ENCODE measurements around the gene FREM1.
"Not testable (repeated sequence)": the region's sequence is repeated elsewhere in the genome, so short reads cannot be mapped to it uniquely, and the experiment has no call there.

The FREM1 gene

GRCh38 chr9:14909961-14910805 is at the start of gene FREM1:
TSS of gene FREM1 (minus strand) at chr9:14910428. CDS start at chr9:14868977, 41,451 bp downstream.
- DNase-seq (ENCODE audit: low spot score), result no peak

GRCh38 chr9:14958989-14959388 is 48.8 kb upstream of the FREM1 start:
- DNase-seq (ENCODE audit: low spot score), result no peak

- DNase-seq (ENCODE audit: low spot score), result no peak
These were observed 46.9 kb upstream of the FREM1 start for GRCh38 chr9:14957109-14957508.

- no peak for DNase-seq (ENCODE audit: low spot score)
These were observed 46.0 kb upstream of the FREM1 start for GRCh38 chr9:14956208-14956607.

DNA sequence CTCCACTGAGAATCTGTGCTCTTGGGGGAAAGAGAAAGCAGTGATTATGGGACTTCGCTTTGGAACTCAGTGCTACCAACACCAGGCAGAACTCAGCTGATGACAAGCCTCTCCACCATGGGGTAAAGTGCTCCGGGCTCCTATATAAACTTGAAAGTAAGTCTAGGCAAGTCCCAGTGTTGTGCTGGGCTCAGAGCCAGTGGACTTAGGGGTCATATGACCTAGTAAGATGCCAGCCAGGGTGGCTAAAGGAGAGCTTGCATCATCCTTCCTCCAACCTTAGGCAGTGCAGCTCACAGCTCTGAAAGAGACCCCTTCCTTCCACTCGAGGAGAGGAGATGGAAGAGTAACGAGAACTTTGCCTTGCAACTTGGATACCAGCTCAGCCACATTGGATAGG is 35.1 kb upstream of the FREM1 start:
- no peak for DNase-seq (ENCODE audit: low spot score)

- DNase-seq (ENCODE audit: low spot score), result no peak
These were observed 31.5 kb upstream of the FREM1 start for GRCh38 chr9:14941501-14942405.

GRCh38 chr9:14939378-14939777 is 29.1 kb upstream of the FREM1 start:
- DNase-seq (ENCODE audit: low spot score), result no peak

GRCh38 chr9:14937216-14937615 is 27.0 kb upstream of the FREM1 start:
- no peak for DNase-seq (ENCODE audit: low spot score)

- no peak for DNase-seq (ENCODE audit: low spot score)
These were observed 26.3 kb upstream of the FREM1 start for GRCh38 chr9:14936491-14936890.

GRCh38 chr9:14935964-14936363 is 25.7 kb upstream of the FREM1 start:
- no peak for DNase-seq (ENCODE audit: low spot score)

DNA sequence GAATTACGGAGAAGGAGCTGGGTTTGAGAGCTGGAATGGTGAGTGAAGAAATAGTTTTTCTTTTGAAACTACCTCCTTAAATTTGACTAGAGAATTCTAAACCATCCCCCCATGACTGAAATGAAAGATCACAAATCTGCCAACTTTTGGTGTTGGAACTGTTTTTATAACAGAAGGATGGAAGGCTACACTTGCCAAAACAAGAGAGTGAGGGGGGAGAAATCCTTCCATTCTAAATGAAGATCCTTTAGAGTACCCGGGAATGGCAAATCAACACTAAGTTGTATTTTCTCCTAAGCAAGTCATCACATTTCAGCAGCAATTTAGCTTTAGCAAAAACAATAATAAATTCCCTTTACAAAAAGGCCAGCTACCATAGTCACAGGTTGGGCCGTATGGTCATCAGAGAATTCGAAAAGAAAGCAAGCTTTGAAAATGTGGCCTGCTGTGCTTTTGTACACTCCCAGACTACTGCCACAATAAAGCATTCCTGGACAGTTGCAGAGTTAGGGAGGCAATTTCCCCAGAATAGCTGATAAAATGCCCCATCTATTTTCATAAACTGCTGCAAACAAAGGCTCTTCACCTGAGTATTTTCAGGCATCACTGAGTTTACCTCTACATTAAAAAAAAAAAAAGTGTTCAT is 25.0 kb upstream of the FREM1 start:
- DNase-seq (ENCODE audit: low spot score), result no peak

DNA sequence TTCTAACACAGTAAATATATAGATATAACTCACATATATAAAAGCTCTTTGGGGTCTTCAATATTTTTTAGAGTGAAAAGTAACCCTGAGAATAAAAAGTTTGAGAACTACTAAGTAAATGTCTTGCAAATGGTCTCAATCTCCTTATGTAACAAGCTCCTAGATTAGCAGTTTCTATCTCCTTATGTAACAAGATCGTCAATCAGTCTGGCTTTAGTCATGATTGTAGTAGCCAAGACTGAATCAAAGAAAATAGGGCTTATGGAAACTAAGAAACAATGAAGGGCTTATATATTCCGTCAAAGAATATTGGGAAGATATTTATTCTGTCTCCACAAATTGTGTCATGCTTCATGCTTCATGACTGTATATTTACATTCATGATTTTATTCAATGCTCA is 22.4 kb upstream of the FREM1 start:
- DNase-seq (ENCODE audit: low spot score), result no peak

GRCh38 chr9:14932231-14932630 is 22.0 kb upstream of the FREM1 start:
- DNase-seq (ENCODE audit: low spot score), result no peak

- DNase-seq (ENCODE audit: low spot score), result no peak
These were observed 16.9 kb upstream of the FREM1 start for GRCh38 chr9:14926941-14927624.

DNA sequence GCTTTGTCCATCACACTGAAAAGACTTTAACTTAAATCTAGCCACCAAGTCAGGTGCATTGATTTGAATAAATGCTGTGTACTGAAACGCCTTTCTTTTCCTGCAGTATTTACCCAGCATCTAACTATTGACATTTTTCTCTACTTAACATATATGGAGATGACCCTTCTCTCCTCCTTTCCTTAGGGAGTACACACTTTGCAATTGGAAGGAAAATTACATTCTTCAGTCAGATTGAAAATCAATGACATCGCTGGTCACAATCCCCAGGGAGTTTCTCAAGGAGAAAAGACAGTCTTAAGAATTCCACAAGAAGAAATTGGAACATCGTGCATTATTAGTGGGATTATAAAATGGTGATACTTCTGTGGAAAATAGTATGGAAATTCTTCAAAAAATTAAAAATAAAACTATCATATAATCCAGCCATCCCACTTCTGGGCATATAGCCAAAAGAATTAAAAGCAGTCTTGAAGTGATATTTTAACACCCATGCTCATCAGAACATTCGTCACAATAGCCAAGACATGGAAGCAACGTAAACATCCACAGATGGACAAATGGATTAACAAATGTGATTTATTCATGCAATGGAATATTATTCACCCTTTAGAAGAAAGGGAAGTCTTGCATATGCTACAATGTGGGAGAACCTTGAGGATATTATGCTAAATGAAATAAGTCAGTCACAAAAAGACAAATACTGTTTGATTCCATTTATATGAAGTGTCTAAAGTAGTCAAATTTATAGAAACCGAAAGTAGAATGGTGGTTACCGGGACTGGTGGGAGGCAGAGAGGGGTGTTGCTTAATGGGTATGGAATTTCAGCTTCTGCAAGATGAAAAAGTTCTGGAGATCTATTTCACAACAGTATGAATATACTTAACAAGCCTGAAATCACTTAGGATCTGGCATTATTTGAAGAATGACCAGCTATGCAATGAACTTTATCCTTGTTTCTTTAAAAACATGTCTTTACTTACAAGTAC is 14.3 kb upstream of the FREM1 start:
- DNase-seq (ENCODE audit: low spot score), result no peak

DNA sequence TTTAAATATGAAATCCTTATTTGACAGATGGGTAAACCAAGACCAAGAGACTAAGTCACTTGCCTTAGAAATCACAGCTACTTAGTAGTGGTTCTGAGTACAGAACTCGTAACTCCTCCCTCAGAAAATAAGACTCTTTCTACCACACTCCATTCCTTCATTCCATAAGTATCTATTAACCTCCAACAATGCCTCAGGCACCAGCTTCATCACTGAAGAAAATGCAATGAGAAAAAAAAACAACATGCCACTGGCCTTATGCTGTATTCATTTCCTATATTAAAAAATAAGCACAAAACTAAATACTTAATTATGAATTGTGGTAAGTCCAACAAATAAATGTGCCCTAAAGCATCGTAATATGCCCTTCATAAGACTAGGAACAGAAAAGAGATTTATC is 13.5 kb upstream of the FREM1 start:
- no peak for DNase-seq (ENCODE audit: low spot score)

DNA sequence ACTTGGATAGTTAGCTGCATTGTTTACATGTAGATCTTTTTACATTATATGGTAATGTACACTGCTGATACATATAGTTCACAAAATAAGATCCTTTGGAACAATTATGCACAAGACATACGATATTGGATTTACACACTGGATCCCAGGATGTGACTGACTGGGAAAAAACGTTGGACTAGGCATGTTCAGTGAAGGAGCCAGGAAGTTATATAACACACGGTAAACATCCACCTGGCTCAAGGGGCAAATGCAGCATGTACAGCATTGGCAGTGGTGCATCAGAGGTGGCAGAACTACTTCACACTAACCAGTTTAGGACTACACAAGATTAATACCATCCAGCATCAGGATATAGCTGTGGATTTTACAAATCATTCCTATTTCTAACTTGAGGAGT is 10.6 kb upstream of the FREM1 start:
- not testable (repeated sequence) for DNase-seq (ENCODE audit: low spot score)

- DNase-seq (ENCODE audit: low spot score), result no peak
These were observed 3.1 kb upstream of the FREM1 start for GRCh38 chr9:14913366-14913765.

GRCh38 chr9:14912859-14913258 is 2.6 kb upstream of the FREM1 start:
- DNase-seq (ENCODE audit: low spot score), result no peak

- no peak for DNase-seq (ENCODE audit: low spot score)
These were observed 818 bp upstream of the FREM1 start for GRCh38 chr9:14911046-14911445.

DNA sequence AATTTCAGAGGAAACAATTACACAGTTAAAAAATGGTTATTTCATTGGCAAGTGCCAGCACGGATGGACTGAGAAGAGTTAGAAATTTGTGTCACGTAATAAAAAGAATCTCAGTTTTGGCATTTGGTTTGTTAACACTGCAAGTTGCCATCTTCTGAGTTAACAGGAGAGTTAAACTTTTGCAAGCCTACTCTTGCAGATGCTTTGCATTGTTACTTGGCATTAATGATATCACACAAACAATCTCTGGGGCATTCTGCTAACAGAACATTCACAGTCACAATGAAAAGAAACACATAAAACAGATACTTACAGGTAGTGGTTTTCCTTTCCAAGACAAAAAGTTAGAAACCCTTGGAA is 647 bp downstream of the FREM1 start:
- no peak for DNase-seq (ENCODE audit: low spot score)
